ENCODE results near the gene DNAJC17. TPM values are rescaled to one million over a fixed set of nuclear protein-coding genes. Genes with fewer than 3 reads are reported as not detected.

Gene DNAJC17
- polyA plus RNA-seq, 2 donors: 51.3 to 88.1 TPM

GRCh38 chr15:40785814-40786213, 21.5 kb downstream of the DNAJC17 start:
- peaks cover 0 to 3% of the 10 kb centered on the region in 2 donors for H3K36me3 ChIP-seq (ENCODE audit: control insufficient read depth in 2 of 2, insufficient read depth in 2 of 2, low read length in 1 of 2)
- H3K27ac ChIP-seq (ENCODE audit: low read depth in 2 of 2, low read length in 1 of 2): peak overlapping the region; percentile 89 to 92
- H3K4me1 ChIP-seq (ENCODE audit: control insufficient read depth in 2 of 2, insufficient read depth in 2 of 2, low read length in 1 of 2): peaks cover 2 to 18% of the 10 kb centered on the region in 2 donors
- no peaks in the 10 kb centered on the region for H3K9me3 ChIP-seq (ENCODE audit: control insufficient read depth in 2 of 2, insufficient read depth in 1 of 2, low read depth in 1 of 2, low read length in 1 of 2)
- H3K27me3 ChIP-seq (ENCODE audit: control insufficient read depth in 1 of 2, insufficient read depth in 2 of 2, low read length in 2 of 2): no peaks in the 10 kb centered on the region
- WGBS, 2 donors: 47 to 55% methylated on average over 2 of the region's 2 CpGs
- H3K4me3 ChIP-seq (ENCODE audit: low read depth in 1 of 2, low read length in 2 of 2): no peak overlapping the region

- H3K27me3 ChIP-seq (ENCODE audit: control insufficient read depth in 1 of 2, insufficient read depth in 2 of 2, low read length in 2 of 2): no peaks in the 10 kb centered on the region
- H3K4me3 ChIP-seq (ENCODE audit: low read depth in 1 of 2, low read length in 2 of 2): no peak overlapping the region
- 61 to 66% methylated on average over 3 of the region's 3 CpGs for WGBS, 2 donors
- no peaks in the 10 kb centered on the region for H3K9me3 ChIP-seq (ENCODE audit: control insufficient read depth in 2 of 2, insufficient read depth in 1 of 2, low read depth in 1 of 2, low read length in 1 of 2)
- H3K4me1 ChIP-seq (ENCODE audit: control insufficient read depth in 2 of 2, insufficient read depth in 2 of 2, low read length in 1 of 2): peaks cover 2 to 18% of the 10 kb centered on the region in 2 donors
- H3K27ac ChIP-seq (ENCODE audit: low read depth in 2 of 2, low read length in 1 of 2): peak overlapping the region; percentile 89 to 92
- H3K36me3 ChIP-seq (ENCODE audit: control insufficient read depth in 2 of 2, insufficient read depth in 2 of 2, low read length in 1 of 2): peaks cover 0 to 3% of the 10 kb centered on the region in 2 donors
Measured at GRCh38 chr15:40785164-40785563, 22.1 kb downstream of the DNAJC17 start.

GRCh38 chr15:40782609-40783227, 24.6 kb downstream of the DNAJC17 start:
- 37 to 46% methylated on average over 8 of the region's 8 CpGs for WGBS, 2 donors
- H3K27me3 ChIP-seq (ENCODE audit: control insufficient read depth in 1 of 2, insufficient read depth in 2 of 2, low read length in 2 of 2): no peaks in the 10 kb centered on the region

GRCh38 chr15:40776537-40777141, 30.6 kb downstream of the DNAJC17 start:
- H3K4me3 ChIP-seq (ENCODE audit: low read depth in 1 of 2, low read length in 2 of 2): peak overlapping the region in 1 of 2 donors; percentile 26
- peaks cover 0 to 2% of the 10 kb centered on the region in 2 donors for H3K9me3 ChIP-seq (ENCODE audit: control insufficient read depth in 2 of 2, insufficient read depth in 1 of 2, low read depth in 1 of 2, low read length in 1 of 2)
- WGBS, 2 donors: 50 to 53% methylated on average over 10 to 11 of the region's 11 CpGs
- H3K27ac ChIP-seq (ENCODE audit: low read depth in 2 of 2, low read length in 1 of 2): peak overlapping the region; percentile 81 to 90
- H3K4me1 ChIP-seq (ENCODE audit: control insufficient read depth in 2 of 2, insufficient read depth in 2 of 2, low read length in 1 of 2): peaks cover 0 to 9% of the 10 kb centered on the region in 2 donors
- peaks cover 14 to 40% of the 10 kb centered on the region in 2 donors for H3K36me3 ChIP-seq (ENCODE audit: control insufficient read depth in 2 of 2, insufficient read depth in 2 of 2, low read length in 1 of 2)
- H3K27me3 ChIP-seq (ENCODE audit: control insufficient read depth in 1 of 2, insufficient read depth in 2 of 2, low read length in 2 of 2): no peaks in the 10 kb centered on the region

More at GRCh38 chr15:40782609-40783227, 24.6 kb downstream of the DNAJC17 start:
- peaks cover 0 to 9% of the 10 kb centered on the region in 2 donors for H3K4me1 ChIP-seq (ENCODE audit: control insufficient read depth in 2 of 2, insufficient read depth in 2 of 2, low read length in 1 of 2)
- H3K9me3 ChIP-seq (ENCODE audit: control insufficient read depth in 2 of 2, insufficient read depth in 1 of 2, low read depth in 1 of 2, low read length in 1 of 2): no peaks in the 10 kb centered on the region
- no peak overlapping the region for H3K4me3 ChIP-seq (ENCODE audit: low read depth in 1 of 2, low read length in 2 of 2)
- H3K27ac ChIP-seq (ENCODE audit: low read depth in 2 of 2, low read length in 1 of 2): no peak overlapping the region
- peaks cover 0 to 10% of the 10 kb centered on the region in 2 donors for H3K36me3 ChIP-seq (ENCODE audit: control insufficient read depth in 2 of 2, insufficient read depth in 2 of 2, low read length in 1 of 2)

GRCh38 chr15:40775740-40776536, 31.3 kb downstream of the DNAJC17 start:
- Histone ChIP-seq H3K4me1 (ENCODE audit: control insufficient read depth in 2 of 2, insufficient read depth in 2 of 2, low read length in 1 of 2) (peaks cover 0 to 14% of the 10 kb centered on the region in 2 donors), H3K9me3 (ENCODE audit: control insufficient read depth in 2 of 2, insufficient read depth in 1 of 2, low read depth in 1 of 2, low read length in 1 of 2) (peaks cover 0 to 2% of the 10 kb centered on the region in 2 donors), H3K27me3 (ENCODE audit: control insufficient read depth in 1 of 2, insufficient read depth in 2 of 2, low read length in 2 of 2) (no peaks in the 10 kb centered on the region), H3K27ac (ENCODE audit: low read depth in 2 of 2, low read length in 1 of 2) (peak overlapping the region; percentile 47 to 90), H3K36me3 (ENCODE audit: control insufficient read depth in 2 of 2, insufficient read depth in 2 of 2, low read length in 1 of 2) (peaks cover 14 to 42% of the 10 kb centered on the region in 2 donors), H3K4me3 (ENCODE audit: low read depth in 1 of 2, low read length in 2 of 2) (peak overlapping the region in 1 of 2 donors; percentile 26)
- 81% methylated on average over 14 of the region's 14 CpGs for WGBS, 2 donors

GRCh38 chr15:40775007-40775406, 32.3 kb downstream of the DNAJC17 start:
- peaks cover 14 to 47% of the 10 kb centered on the region in 2 donors for H3K36me3 ChIP-seq (ENCODE audit: control insufficient read depth in 2 of 2, insufficient read depth in 2 of 2, low read length in 1 of 2)
- H3K9me3 ChIP-seq (ENCODE audit: control insufficient read depth in 2 of 2, insufficient read depth in 1 of 2, low read depth in 1 of 2, low read length in 1 of 2): peaks cover 0 to 2% of the 10 kb centered on the region in 2 donors
- H3K27ac ChIP-seq (ENCODE audit: low read depth in 2 of 2, low read length in 1 of 2): no peak overlapping the region
- peaks cover 3 to 20% of the 10 kb centered on the region in 2 donors for H3K4me1 ChIP-seq (ENCODE audit: control insufficient read depth in 2 of 2, insufficient read depth in 2 of 2, low read length in 1 of 2)
- H3K4me3 ChIP-seq (ENCODE audit: low read depth in 1 of 2, low read length in 2 of 2): no peak overlapping the region
- WGBS, 2 donors: 86 to 94% methylated on average over 10 of the region's 10 CpGs
- no peaks in the 10 kb centered on the region for H3K27me3 ChIP-seq (ENCODE audit: control insufficient read depth in 1 of 2, insufficient read depth in 2 of 2, low read length in 2 of 2)

- Histone ChIP-seq H3K4me3 (ENCODE audit: low read depth in 1 of 2, low read length in 2 of 2) (no peak overlapping the region), H3K9me3 (ENCODE audit: control insufficient read depth in 2 of 2, insufficient read depth in 1 of 2, low read depth in 1 of 2, low read length in 1 of 2) (peaks cover 0 to 2% of the 10 kb centered on the region in 2 donors), H3K27ac (ENCODE audit: low read depth in 2 of 2, low read length in 1 of 2) (peak overlapping the region in 1 of 2 donors; percentile 24), H3K27me3 (ENCODE audit: control insufficient read depth in 1 of 2, insufficient read depth in 2 of 2, low read length in 2 of 2) (no peaks in the 10 kb centered on the region), H3K36me3 (ENCODE audit: control insufficient read depth in 2 of 2, insufficient read depth in 2 of 2, low read length in 1 of 2) (peaks cover 14 to 38% of the 10 kb centered on the region in 2 donors), H3K4me1 (ENCODE audit: control insufficient read depth in 2 of 2, insufficient read depth in 2 of 2, low read length in 1 of 2) (peaks cover 3 to 29% of the 10 kb centered on the region in 2 donors)
- 95% methylated on average over 6 of the region's 6 CpGs for WGBS, 2 donors
Measured at GRCh38 chr15:40773902-40774301, 33.4 kb downstream of the DNAJC17 start.

- WGBS, 2 donors: 89 to 91% methylated on average over 8 of the region's 8 CpGs
- Histone ChIP-seq H3K4me1 (ENCODE audit: control insufficient read depth in 2 of 2, insufficient read depth in 2 of 2, low read length in 1 of 2) (peaks cover 3 to 33% of the 10 kb centered on the region in 2 donors), H3K4me3 (ENCODE audit: low read depth in 1 of 2, low read length in 2 of 2) (no peak overlapping the region), H3K27me3 (ENCODE audit: control insufficient read depth in 1 of 2, insufficient read depth in 2 of 2, low read length in 2 of 2) (no peaks in the 10 kb centered on the region), H3K27ac (ENCODE audit: low read depth in 2 of 2, low read length in 1 of 2) (peak overlapping the region in 1 of 2 donors; percentile 18), H3K36me3 (ENCODE audit: control insufficient read depth in 2 of 2, insufficient read depth in 2 of 2, low read length in 1 of 2) (peaks cover 14 to 37% of the 10 kb centered on the region in 2 donors), H3K9me3 (ENCODE audit: control insufficient read depth in 2 of 2, insufficient read depth in 1 of 2, low read depth in 1 of 2, low read length in 1 of 2) (peaks cover 0 to 2% of the 10 kb centered on the region in 2 donors)
Measured at GRCh38 chr15:40773496-40773895, 33.8 kb downstream of the DNAJC17 start.

GRCh38 chr15:40772014-40772413, 35.3 kb downstream of the DNAJC17 start:
- peak overlapping the region in 1 of 2 donors; percentile 45 for H3K27ac ChIP-seq (ENCODE audit: low read depth in 2 of 2, low read length in 1 of 2)
- H3K9me3 ChIP-seq (ENCODE audit: control insufficient read depth in 2 of 2, insufficient read depth in 1 of 2, low read depth in 1 of 2, low read length in 1 of 2): peaks cover 0 to 2% of the 10 kb centered on the region in 2 donors
- peak overlapping the region; percentile 12 to 55 for H3K4me3 ChIP-seq (ENCODE audit: low read depth in 1 of 2, low read length in 2 of 2)
- H3K4me1 ChIP-seq (ENCODE audit: control insufficient read depth in 2 of 2, insufficient read depth in 2 of 2, low read length in 1 of 2): peaks cover 6 to 46% of the 10 kb centered on the region in 2 donors
- H3K36me3 ChIP-seq (ENCODE audit: control insufficient read depth in 2 of 2, insufficient read depth in 2 of 2, low read length in 1 of 2): peaks cover 14 to 47% of the 10 kb centered on the region in 2 donors
- H3K27me3 ChIP-seq (ENCODE audit: control insufficient read depth in 1 of 2, insufficient read depth in 2 of 2, low read length in 2 of 2): no peaks in the 10 kb centered on the region
- 58 to 74% methylated on average over 13 of the region's 13 CpGs for WGBS, 2 donors
